GM20000 (cell line): ENCODE measurements around the gene SYDE1.
A peak's percentile ranks its signal among the peaks of the same experiment; 100 is the strongest.
"Not testable (repeated sequence)": the region's sequence is repeated elsewhere in the genome, so short reads cannot be mapped to it uniquely, and the experiment has no call there.

Experiments
- DNase-seq: peaks from one replicate; pipeline ENCODE4 v3.0.0; 2012; ENCODE audit warnings: low spot score
- TF ChIP-seq, protein P1 (sequence below): IDR thresholded peaks from 2 replicates; pipeline ENCODE4 v1.5.1; 2012; ENCODE audit warnings: mild to moderate bottlenecking, control low read depth; ENCODE audit errors: extremely low read depth, missing control alignments

The SYDE1 gene

DNA sequence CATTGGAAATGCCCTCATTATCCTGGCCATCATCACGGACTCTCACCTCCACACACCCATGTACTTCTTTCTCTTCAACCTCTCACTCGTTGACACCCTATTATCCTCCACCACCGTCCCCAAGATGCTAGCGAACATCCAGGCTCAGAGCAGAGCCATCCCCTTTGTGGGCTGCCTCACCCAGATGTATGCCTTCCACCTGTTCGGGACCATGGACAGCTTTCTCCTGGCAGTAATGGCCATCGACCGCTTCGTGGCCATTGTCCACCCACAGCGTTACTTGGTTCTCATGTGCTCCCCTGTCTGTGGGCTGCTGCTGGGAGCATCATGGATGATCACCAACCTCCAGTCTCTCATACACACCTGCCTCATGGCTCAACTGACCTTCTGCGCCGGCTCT is 20.0 kb upstream of the SYDE1 start:
- no peak for DNase-seq
- TF ChIP-seq, protein P1, sequence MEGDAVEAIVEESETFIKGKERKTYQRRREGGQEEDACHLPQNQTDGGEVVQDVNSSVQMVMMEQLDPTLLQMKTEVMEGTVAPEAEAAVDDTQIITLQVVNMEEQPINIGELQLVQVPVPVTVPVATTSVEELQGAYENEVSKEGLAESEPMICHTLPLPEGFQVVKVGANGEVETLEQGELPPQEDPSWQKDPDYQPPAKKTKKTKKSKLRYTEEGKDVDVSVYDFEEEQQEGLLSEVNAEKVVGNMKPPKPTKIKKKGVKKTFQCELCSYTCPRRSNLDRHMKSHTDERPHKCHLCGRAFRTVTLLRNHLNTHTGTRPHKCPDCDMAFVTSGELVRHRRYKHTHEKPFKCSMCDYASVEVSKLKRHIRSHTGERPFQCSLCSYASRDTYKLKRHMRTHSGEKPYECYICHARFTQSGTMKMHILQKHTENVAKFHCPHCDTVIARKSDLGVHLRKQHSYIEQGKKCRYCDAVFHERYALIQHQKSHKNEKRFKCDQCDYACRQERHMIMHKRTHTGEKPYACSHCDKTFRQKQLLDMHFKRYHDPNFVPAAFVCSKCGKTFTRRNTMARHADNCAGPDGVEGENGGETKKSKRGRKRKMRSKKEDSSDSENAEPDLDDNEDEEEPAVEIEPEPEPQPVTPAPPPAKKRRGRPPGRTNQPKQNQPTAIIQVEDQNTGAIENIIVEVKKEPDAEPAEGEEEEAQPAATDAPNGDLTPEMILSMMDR: no peak

- TF ChIP-seq, protein P1: peak; percentile 46
Measured at GRCh38 chr19:15091918-15092753, 15.1 kb upstream of the SYDE1 start.

GRCh38 chr19:15093001-15093400 is 14.2 kb upstream of the SYDE1 start:
- TF ChIP-seq, protein P1: no peak
- DNase-seq: no peak

More at GRCh38 chr19:15091918-15092753, 15.1 kb upstream of the SYDE1 start:
- peak; percentile 58 for DNase-seq

GRCh38 chr19:15096223-15096622 is 11.0 kb upstream of the SYDE1 start:
- DNase-seq: no peak
- TF ChIP-seq, protein P1: no peak

DNA sequence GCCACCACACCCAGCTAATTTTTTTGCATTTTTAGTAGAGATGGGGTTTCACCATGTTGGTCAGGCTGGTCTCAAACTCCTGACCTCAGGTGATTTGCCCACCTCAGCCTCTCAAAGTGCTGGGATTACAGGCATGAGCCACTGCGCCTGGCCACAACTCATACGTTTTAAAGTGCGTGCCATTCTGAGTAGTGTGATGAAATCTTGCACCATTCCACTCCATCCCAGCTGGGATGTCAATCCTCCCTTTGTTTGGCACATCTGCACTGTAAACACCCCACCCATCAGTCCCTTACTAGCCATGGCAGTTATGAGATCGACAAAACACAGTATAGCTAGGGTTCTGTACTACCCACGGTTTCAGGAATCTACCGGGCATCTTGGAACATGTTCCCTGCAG is 9.2 kb upstream of the SYDE1 start:
- not testable (repeated sequence) for DNase-seq

- TF ChIP-seq, protein P1: no peak
- no peak for DNase-seq
Measured at GRCh38 chr19:15098460-15098859, 8.7 kb upstream of the SYDE1 start.

- no peak for DNase-seq
- TF ChIP-seq, protein P1: no peak
Measured at GRCh38 chr19:15099017-15099582, 8.1 kb upstream of the SYDE1 start.
